Activated CD8-positive, alpha-beta memory T cell treated with anti-CD3 and anti-CD28 coated beads for 24 hours (primary cell): Measurements from ENCODE around the gene TM4SF5.

Experiments
- DNase-seq: peaks from one replicate; pipeline ENCODE4 v3.0.0-alpha.2; 2020

TM4SF5 gene, protein sequence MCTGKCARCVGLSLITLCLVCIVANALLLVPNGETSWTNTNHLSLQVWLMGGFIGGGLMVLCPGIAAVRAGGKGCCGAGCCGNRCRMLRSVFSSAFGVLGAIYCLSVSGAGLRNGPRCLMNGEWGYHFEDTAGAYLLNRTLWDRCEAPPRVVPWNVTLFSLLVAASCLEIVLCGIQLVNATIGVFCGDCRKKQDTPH

DNA sequence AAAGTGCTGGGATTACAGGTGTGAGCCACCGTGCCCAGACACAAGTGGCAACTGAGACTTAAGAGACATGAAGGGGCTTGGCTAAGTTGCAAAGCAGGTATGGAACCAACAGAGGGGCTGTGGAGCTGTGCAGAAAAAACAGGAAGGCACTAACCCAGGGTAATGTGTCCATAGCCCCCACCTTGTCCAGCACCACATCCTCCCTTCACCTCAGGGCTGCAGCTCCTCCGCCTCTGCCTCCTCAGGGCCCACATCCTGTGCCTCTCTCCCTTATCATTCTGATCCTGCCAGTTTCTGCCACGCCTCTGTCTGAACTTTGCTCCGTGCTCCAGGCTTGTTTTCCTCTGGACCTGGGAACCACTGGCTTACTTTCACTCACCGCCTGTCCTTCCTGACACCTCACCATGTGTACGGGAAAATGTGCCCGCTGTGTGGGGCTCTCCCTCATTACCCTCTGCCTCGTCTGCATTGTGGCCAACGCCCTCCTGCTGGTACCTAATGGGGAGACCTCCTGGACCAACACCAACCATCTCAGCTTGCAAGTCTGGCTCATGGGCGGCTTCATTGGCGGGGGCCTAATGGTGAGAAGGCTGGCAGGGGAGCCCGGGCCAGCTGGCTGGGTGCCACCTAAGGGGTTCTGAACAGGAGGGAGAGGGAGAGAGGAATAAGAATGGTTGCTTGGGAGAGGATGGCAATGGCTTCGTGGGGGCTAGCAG is at the start of gene TM4SF5:
TSS of gene TM4SF5 (plus strand) at position 368 of the 716 bp plus-strand sequence. CDS start at position 405, 37 bp downstream.
- DNase-seq, result no peak

DNA sequence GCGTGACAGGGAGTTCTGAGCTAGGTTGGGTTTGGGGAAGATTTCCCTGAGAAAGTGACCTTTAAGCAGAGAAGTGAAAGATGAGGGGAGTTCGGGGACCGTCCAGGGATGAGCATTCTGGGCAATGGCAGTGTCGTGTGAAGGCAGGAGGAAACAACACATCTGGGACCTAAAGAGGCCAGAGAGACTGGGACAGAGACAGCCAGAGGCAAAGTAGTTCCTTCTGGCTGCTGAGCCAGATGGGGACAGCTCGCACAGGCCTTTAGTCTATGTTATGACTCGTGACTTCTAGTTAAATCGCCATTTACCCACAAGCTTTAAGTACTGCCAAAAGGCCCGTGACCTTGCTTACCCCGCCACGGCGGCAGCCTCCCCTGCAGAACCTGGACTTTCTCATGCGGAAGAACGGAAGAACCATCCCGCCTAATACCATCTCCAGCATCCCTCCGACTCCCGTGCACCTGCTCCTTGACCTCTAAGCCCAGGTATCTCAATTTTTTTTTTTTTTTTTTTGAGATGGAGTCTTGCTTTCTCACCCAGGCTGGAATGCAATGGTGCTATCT is 48.9 kb upstream of the TM4SF5 start:
- DNase-seq, result no peak

DNA sequence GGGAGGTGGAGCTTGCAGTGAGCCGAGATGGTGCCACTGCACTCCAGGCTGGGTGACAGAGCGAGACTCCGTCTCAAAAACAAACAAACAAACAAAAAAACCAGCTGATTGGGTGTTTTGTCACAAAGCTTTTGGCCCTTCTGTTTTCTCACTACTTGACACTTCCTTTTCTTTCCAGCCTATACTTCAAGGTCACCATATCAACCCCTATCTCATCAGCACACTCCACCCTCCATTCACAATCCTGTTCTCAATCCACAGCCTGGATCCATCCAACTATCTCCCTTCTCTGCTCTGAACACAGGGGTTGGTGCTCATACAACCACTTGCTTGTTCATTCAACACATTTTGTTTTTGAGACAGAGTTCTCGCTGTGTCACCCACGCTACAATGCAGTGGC is 47.0 kb upstream of the TM4SF5 start:
- no peak for DNase-seq

DNA sequence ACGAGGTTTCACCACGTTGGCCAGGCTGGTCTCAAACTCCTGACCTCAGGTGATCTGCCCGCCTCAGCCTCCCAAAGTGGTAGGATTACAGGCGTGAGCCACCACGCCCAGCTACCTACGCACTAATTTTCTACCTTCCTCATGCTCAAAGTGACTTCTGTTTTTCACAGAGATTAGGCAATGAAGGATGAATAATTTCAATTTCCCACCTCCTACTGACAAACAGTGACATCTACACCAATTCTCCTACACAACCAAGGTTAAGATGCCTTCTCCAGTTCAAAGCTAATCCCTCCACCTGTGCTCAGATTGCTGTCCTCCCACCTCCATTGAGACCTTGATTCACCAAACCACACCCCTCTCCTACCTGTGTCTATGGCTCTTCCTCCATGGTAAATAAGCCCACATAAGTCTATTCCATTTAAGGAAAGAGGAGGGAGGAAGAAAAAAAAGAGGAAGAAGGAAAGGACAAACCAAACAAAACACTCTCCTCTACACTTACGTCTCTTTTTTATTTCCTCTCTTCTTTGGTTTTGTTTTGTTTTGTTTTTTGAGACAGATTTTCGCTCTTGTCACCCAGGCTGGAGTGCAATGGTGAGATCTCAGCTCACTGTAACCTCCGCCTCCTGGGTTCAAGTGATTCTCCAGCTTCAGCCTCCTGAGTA is 45.9 kb upstream of the TM4SF5 start:
- no peak for DNase-seq

DNA sequence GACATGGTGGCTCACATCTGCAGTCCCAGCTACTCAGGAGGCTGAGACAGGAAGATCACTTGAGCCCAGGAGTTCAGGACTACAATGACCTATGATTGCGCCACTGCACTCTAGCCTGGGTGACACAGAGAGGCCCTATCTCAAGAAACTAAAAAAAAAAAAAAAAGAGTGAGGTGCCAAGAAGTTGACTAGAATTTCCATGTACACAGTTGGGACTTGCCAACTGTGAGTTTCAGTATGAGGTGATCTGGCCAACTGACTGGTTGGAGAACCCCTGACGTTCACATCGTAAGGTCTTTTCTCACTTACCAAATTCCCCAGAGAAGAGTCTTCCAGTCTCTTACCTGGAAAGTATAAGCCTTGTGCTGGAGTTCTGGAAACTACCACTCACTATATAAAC is 43.6 kb upstream of the TM4SF5 start:
- DNase-seq, result no peak

DNA sequence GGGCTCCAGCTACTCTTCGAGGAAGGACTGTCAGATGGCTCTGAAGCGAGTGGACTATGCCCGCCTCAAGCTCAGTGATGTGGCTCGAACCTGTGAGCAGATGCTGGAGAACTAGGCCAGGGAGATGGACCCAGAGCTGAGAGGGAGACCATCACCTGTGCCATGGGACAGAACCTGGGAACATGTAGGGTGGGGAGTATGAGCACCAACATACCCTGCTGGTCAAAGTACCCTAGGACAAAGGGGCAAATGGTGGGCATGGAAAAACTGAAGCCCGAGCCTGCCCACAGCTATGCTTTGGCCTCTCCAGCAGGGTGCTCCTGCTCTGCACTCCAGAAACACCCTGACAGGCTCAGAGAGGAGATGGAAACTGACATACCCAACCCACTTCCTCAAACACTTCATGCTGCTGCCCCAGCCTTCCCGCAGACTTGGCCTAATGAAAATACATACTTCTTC is 38.6 kb upstream of the TM4SF5 start:
- DNase-seq, result no peak

DNA sequence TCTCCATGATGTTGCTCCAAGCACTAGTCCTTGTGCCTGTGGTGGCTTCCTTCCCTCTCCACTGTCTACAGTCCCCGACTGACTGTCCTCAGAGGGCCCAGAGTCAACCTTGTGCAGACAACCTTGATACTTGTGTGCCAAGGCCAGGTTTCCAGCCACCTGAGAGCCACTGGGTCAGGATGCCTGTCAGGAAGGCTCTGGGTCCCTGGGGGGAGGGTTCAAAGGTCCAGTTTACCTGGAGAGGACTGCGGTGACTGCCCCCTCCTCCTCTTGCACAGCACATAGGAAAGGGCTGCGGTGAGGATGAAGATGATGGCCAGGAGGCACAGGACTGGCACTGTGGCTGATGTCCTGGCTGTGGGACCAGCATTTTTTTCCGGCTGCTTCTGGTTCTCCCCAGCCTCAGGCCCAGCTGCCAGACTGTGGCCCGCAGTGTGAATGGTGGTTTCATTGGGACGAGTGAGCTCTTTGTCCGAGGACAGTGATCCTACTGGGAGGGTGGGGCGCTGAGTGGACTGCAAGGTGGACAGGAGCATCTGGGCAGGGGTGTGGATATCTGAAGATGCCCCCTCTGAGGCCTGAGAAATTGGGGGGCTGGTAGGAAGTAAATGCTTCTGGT is 36.7 kb upstream of the TM4SF5 start:
- no peak for DNase-seq

DNA sequence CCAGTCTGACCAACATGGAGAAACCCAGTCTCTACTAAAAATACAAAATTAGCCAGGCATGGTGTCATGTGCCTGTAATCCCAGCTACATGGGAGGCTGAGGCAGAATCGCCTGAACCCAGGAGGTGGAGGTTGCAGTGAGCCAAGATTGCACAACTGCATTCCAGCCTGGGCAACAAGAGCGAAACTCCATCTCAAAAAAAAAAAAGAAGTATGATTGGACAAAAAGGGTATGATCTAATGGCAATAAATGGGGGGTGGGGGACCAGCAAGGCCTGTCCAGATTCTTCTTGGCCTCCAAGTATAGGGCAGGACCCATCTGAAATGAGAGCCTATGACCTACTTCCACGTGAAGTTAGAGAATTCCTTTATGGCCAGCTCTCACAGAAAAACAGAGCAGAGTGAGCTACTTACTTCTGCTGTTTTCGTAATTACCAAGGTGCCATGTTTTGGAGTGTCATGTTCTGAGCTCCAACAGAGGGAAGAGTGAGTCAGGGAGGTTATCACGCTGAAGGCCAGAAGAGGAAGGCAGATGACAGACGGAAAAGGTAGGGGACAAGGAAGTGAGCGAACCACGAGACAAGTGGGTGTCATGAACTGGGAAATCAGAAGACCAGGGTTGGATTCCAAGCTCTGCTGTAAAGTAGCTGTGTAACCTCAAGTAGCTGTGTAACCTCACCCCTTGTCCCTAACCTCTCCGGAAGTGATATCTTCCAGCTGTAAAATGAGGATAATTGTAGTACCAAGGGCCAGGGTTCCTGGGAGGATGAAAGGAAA is 35.6 kb upstream of the TM4SF5 start:
- no peak for DNase-seq

DNA sequence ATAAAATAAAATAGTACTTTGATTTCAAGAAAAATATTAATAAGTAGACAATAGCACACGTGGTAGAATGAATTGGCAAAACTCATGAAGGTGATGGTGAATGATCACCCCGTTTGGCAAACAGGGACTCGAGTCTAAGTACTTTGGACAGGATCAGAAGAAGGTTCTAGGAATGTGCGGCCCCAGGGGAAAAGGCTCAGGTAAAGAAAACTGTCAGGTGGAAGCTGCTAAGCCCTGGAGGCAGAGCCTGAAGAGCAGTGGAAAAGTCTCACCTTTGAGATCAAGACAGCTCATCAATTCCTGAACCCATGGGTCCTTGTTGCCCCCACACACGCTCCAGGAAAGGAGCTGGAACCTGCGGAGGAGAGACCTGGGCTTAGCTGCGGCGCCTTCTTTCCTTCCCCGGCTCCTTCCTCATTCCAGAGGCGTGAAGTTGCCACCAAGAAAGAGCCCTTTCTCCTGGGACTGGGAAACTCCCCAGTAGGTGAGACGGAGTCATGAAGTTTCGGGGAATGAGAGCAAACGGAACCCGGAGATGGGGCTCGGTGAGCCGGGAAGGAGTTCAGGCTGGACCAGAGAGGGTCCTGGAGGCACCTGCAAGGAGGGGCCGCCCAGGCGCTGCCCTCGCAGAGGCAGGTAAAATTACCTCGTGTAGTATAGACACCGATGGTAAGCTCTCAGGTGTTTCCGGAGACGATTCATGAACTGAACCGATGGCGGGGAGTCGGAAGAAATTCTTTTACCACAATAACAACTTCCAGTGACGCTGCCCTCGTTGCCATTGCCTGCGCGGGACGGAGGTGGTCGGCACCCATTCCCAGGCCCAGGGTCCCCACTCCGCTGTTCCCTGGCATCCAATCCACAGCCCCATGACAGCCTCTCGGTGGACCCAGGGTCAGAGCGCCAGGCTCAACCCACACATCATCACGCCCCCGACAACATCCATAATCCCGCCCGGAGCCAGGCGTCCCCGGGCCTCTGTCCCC is 33.3 kb upstream of the TM4SF5 start:
- peak; percentile 64 for DNase-seq

DNA sequence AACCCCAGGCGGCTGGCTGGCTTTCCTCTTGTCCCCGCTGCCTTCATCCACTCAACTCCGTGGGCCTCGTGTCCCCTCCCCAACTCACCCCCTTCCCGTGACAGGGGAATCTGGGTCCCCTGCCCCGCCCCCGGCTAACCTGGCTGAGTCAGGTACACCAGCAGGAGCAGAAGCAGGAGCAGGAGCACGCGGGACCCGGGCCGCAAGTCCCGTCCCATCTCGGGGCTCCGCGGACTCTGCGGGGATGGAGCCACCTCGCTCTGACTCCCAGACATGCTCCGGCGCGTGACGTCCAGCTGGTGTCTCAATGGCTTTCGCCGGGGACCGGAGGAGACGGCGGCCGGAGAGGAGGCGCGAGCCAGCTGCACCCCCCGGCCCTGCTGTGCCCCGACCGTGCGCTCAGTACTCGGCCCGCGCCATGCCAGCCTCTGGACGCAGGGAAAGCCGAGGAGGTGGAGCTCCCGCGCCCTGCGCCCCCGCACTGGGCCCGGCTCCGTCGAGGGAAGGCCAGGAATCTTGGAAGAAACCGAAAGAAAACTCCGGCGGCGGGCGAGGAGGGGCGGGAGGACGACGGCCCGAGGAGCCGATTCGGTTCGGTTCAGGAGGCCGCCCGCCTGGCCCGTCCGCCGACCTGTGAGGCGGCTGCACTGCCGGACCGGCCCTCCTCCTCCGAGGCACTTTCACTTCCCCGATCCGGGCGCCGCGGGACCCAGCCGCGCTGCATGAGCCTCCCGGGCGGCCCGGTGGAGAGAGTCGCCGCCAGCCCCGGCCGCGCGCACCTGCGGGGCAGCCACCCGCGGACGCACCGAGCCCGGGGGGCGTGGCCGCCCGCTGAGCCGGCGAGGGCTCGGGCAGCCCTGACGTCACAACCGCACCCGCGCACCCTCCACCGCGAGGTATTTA is 32.3 kb upstream of the TM4SF5 start, which contains the start of the genes CXCL16 and ZMYND15:
TSS of gene CXCL16 (minus strand) at position 807 of the 903 bp plus-strand sequence. CDS start at position 218, 589 bp downstream.
TSS of gene ZMYND15 (plus strand) at position 712 of the 903 bp plus-strand sequence. CDS start 716 bp downstream, outside the sequence.
- peak; percentile 76 for DNase-seq

DNA sequence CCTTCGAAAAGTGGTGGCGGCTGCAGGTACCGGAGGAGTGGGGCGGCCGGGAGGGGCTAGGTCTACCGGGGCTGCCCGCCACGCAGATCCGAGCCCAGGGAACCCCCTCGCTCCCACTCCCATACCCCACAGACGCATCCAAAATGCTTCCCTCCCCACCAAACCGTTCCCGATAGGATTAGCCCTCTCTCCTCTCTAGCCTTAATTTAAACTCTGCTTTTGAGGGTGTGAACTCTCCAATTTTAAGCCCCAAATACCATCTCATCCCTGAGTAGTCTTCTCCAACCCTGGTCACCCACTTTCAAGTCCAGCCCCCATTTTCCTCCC is 31.7 kb upstream of the TM4SF5 start:
- DNase-seq, result no peak

DNA sequence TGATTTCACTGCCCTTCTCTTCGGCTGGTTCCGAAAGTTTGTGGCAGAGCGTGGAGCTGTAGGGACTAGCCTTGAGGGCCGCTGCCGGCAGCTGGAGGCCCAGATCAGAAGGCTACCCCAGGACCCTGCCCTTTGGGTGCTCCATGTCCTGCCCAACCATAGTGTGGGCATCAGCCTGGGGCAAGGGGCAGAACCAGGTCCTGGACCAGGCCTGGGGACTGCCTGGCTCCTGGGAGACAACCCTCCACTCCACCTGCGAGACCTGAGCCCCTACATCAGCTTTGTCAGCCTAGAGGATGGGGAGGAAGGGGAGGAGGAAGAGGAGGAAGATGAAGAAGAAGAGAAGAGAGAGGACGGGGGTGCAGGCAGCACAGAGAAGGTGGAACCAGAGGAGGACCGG is 31.1 kb upstream of the TM4SF5 start:
- no peak for DNase-seq

DNA sequence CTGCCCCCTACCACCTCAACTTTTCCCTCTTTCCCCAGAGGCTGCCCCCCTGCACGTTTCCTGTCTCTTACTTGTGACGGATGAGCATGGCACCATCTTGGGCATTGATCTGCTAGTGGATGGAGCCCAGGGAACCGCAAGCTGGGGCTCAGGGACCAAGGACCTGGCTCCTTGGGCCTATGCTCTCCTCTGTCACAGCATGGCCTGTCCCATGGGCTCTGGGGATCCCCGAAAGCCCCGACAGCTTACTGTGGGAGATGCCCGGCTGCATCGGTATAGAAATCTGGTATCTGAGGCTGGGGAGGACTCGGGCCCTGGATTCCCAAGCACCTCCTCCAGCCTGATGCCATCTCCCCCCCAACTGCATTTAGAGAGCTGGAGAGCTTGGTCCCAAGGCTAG is 30.1 kb upstream of the TM4SF5 start:
- DNase-seq, result no peak

DNA sequence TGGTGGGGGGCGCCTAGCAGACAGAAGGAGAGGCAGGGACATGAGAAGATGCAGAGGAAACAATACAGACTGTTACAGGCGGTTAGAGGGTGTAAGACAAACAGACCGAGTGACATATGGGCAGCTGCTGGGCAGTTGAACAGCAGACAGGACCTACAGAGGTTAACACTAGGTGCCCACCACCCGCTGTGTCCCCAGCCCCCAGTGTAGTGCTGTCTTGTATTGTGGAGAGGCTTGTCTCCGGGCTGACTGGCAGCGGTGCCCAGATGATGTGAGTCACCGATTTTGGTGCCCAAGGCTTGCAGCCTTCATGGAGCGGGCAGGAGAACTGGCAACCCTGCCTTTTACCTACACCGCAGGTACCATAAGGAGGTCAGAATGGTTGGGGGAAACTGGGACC is 29.6 kb upstream of the TM4SF5 start:
- no peak for DNase-seq

DNA sequence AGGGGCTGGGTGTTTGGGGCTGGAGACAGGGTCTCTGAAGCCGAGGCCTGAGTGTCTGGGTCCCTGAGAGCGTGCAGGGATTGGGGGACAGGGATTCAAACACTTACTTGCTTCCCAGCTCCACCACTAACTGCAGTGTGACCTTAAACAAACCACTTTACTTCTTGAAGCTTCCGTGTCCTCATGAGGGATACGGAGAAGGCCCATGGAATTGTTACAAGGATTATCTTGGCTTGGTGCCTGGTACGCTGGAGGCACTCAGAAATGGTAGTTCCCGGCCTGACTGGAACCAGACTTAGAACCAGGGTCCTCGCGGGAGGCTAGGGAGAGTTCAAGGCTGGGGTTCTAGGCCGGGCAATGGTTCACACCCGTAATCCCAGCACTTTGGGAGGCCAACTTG is 29.1 kb upstream of the TM4SF5 start:
- no peak for DNase-seq

DNA sequence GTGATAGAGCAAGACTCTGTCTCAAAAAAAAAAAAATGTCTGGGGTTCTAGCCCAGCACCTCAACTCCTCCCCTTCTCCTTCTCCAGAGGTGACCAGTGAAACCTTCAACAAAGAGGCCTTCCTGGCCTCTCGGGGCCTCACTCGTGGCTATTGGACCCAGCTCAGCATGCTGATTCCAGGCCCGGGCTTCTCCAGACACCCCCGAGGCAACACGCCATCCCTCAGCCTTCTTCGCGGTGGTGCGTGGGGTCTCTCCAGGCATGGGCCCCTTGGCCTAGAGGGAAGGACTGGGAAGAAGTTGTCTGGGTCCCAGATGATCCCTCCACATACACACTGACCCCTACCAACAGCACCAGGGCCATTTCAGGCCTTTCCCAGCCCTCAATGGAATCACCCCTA is 28.5 kb upstream of the TM4SF5 start:
- no peak for DNase-seq

DNA sequence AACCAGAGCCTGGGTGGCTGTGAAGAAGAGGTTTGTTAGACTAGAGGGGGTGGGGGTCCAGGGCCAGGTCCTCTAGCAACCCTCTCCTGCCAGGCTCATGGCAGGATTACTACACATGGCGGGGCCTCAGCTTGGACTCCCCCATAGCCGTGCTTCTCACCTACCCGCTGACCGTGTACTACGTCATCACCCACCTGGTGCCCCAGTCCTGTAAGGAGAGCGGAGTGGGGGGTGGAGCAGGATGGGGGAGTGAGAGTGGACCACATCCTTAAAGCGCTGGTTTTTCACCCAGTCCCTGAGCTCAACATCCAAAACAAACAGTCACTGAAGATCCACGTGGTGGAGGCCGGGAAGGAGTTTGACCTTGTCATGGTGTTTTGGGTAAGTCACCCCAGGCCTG is 27.8 kb upstream of the TM4SF5 start:
- no peak for DNase-seq

DNA sequence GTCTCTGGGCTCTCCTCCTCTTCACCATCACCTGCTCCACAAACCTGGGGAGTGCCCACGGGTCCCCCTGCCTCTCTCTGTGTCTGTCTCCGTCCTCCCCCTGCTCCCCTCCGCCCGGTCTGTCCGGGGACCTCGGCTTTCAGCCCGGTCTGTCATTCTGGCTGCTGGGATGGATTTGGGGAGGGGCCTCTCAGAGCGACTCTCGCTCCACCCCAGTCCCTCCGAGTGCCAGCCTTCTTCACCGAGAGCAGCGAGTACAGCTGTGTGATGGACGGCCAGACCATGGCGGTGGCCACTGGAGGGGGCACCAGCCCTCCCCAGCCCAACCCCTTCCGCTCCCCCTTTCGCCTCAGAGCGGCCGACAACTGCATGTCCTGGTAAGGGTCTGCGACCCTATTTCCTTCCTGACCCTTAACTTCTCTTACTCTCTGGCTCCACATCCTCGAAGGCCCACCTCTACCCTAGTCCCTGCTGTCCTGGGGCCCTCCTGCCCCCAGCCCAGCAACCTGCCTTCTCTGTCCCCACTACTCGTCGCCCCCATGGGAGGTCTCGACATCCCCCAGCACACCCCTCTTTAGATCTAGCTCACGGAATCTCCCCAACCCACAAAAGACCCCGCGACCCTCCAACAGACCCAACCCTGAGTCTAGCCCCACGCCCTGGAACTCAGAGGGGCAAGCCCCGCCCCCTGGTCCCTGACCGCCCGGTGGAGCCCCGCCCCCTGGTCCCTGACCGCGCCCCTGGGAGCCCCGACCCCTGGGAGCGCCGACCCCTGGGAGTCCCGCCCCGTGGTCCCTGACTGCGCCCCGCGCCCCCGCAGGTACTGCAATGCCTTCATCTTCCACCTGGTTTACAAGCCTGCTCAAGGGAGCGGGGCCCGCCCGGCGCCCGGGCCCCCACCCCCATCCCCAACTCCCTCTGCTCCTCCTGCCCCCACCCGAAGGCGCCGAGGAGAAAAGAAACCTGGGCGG is 26.4 kb upstream of the TM4SF5 start:
- no peak for DNase-seq

DNA sequence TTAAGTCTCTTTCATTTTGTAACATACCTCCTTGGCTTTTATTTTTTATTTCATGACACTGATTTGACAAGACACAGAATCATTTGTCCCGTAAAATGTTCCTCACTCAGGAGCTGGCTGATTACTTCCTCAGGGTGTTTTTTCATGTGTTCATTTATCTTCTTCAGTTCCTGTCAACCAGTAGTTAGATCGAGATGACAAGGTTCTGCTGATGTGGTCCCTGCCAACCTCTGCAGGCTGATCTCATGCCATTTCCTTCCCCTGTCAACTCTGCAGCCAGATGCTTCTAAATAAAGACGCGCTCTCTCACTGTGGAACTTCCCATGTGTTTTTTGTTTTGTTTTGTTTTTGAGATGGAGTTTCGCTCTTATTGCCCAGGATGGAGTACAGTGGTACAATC is 23.8 kb upstream of the TM4SF5 start:
- no peak for DNase-seq
